B cell (primary cell): ENCODE results near the gene FTCD. TPM values are rescaled to one million over a fixed set of nuclear protein-coding genes. Genes with fewer than 3 reads are reported as not detected.
A peak's percentile ranks its signal among the peaks of the same experiment; 100 is the strongest.

Source experiments
- ATAC-seq: fragments of 200-7000 bp; cut with Tn5 transposase; one replicate; pipeline ENCODE4 v1.10.0; 2021; ENCODE audit warnings: low read depth, mild to moderate bottlenecking, moderate number of reproducible peaks, moderate library complexity
- CTCF ChIA-PET: fragments of 350-600 bp; sonication (Branson Sonifier 250); formaldehyde crosslinking; loops from one replicate; lab custom pipeline; 2021; ENCODE audit warnings: antibody characterized with exemption, inconsistent platforms; lab: Charles Lee
- POLR2A ChIA-PET: fragments of 350-600 bp; sonication (Branson Sonifier 250); formaldehyde crosslinking; loops from one replicate; lab custom pipeline; 2021; ENCODE audit warnings: antibody characterized with exemption; lab: Charles Lee
- DNase-seq: peaks from one replicate; pipeline ENCODE4 v3.0.0; 2013
- H2AFZ ChIP-seq: 2 replicates; pipeline ENCODE4 v1.6.1; 2012; ENCODE audit warnings: mild to moderate bottlenecking, low read depth, low read length; ENCODE audit not compliant: insufficient read depth, poor library complexity, severe bottlenecking
- H3K27ac ChIP-seq, 2 donors: 1 replicate in 1 of 2; 2 replicates in 1 of 2; pipeline ENCODE4 v1.5.1; 2012 to 2013; ENCODE audit warnings: low read length in 2 of 2, mild to moderate bottlenecking in 2 of 2, moderate library complexity in 1 of 2
- H3K27me3 ChIP-seq, 4 experiments: fragments of 200-600 bp in 1 of 4; sonication (generic) in 1 of 4; replicated peaks in 1 of 4; 1 replicate in 2 of 4; 2 replicates in 2 of 4; pipeline versions ENCODE4 v1.6.1 to v1.7.0; 2013 to 2016; ENCODE audit warnings: low read length in 3 of 4, mild to moderate bottlenecking in 2 of 4, mixed read lengths in 1 of 4, moderate library complexity in 1 of 4; ENCODE audit not compliant: insufficient read depth in 4 of 4, control insufficient read depth in 3 of 4; ENCODE audit errors: control extremely low read depth in 1 of 4
- H3K36me3 ChIP-seq, 2 experiments: replicated peaks in 1 of 2; 1 replicate in 1 of 2; 2 replicates in 1 of 2; pipeline versions ENCODE4 v1.6.1 to v1.7.1; 2013; ENCODE audit warnings: low read length in 1 of 2; ENCODE audit not compliant: insufficient read depth in 2 of 2, control insufficient read depth in 1 of 2; ENCODE audit errors: control extremely low read depth in 1 of 2, extremely low read depth in 1 of 2
- H3K4me1 ChIP-seq, 2 donors: fragments of 200-600 bp in 1 of 2; sonication (generic) in 1 of 2; 1 replicate in 1 of 2; 2 replicates in 1 of 2; pipeline versions ENCODE4 v1.5.1 to v1.6.1; 2013 to 2017; ENCODE audit warnings: low read length in 2 of 2; ENCODE audit not compliant: control insufficient read depth in 2 of 2, insufficient read depth in 2 of 2
- H3K4me2 ChIP-seq: replicated peaks from 2 replicates; pipeline ENCODE3; 2012; ENCODE audit warnings: mild to moderate bottlenecking, low read depth, low read length; ENCODE audit not compliant: poor library complexity, severe bottlenecking
- H3K4me3 ChIP-seq, 5 experiments: fragments of 200-600 bp in 1 of 5; sonication (generic) in 1 of 5; 1 replicate in 3 of 5; 2 replicates in 2 of 5; pipeline versions ENCODE4 v1.5.1 to v1.7.0; 2011 to 2016; ENCODE audit warnings: low read length in 4 of 5, mild to moderate bottlenecking in 4 of 5, low read depth in 2 of 5, control low read depth in 1 of 5, moderate library complexity in 1 of 5; ENCODE audit not compliant: insufficient read depth in 1 of 5; ENCODE audit errors: control extremely low read depth in 1 of 5, extremely low read depth in 1 of 5
- H3K79me2 ChIP-seq: fragments of 200-600 bp; sonication (generic); one replicate; pipeline ENCODE4 v1.6.0; 2016; ENCODE audit warnings: low read length; ENCODE audit not compliant: control insufficient read depth, insufficient read depth
- H3K9ac ChIP-seq: fragments of 200-600 bp; sonication (generic); 2 replicates; pipeline ENCODE4 v1.6.1; 2017; ENCODE audit warnings: mild to moderate bottlenecking, low read length, moderate library complexity
- H3K9me3 ChIP-seq, 3 donors: one replicate each; pipeline versions ENCODE4 v1.6.1 to v1.7.1; 2013; ENCODE audit warnings: low read length in 2 of 3; ENCODE audit not compliant: control insufficient read depth in 2 of 3, insufficient read depth in 1 of 3; ENCODE audit errors: control extremely low read depth in 1 of 3
- H4K20me1 ChIP-seq: 2 replicates; pipeline ENCODE4 v1.6.0; 2012; ENCODE audit warnings: mild to moderate bottlenecking, low read length; ENCODE audit not compliant: insufficient read depth, control insufficient read depth, poor library complexity, severe bottlenecking
- H3K27ac Mint-ChIP-seq: one replicate; pipeline ENCODE4 v1.8.0; 2021; ENCODE audit warnings: mixed read lengths
- H3K27me3 Mint-ChIP-seq: one replicate; pipeline ENCODE4 v1.8.0; 2021; ENCODE audit warnings: mixed read lengths
- H3K4me1 Mint-ChIP-seq: one replicate; pipeline ENCODE4 v1.8.0; 2021; ENCODE audit warnings: mixed read lengths
- H3K4me3 Mint-ChIP-seq: one replicate; pipeline ENCODE4 v1.8.0; 2021; ENCODE audit warnings: mixed read lengths
- H3K9me3 Mint-ChIP-seq: one replicate; pipeline ENCODE4 v1.8.0; 2022; ENCODE audit warnings: mixed read lengths; ENCODE audit not compliant: insufficient read depth
- EZH2 ChIP-seq: IDR thresholded peaks from 2 replicates; pipeline ENCODE4 v1.6.1; 2012; ENCODE audit warnings: borderline replicate concordance, low read depth, mild to moderate bottlenecking, moderate library complexity, low read length; ENCODE audit not compliant: insufficient read depth, poor library complexity, severe bottlenecking
- WGBS: methylation state at CpG from one replicate; pipeline ENCODE4 v1.1.5; 2013; ENCODE audit warnings: missing lambda C conversion rate; ENCODE audit not compliant: insufficient coverage; 5-methylcytosine and 5-hydroxymethylcytosine counted together
- intact Hi-C: fragments of 100-400 bp; cut with micrococcal nuclease; formaldehyde crosslinking; loops from one replicate; pipeline ENCODE4 v1.10.0; 2022
- polyA plus RNA-seq: library from polyadenylated mRNA; depleted of rRNA; stranded (reverse); fragments of >200 nt; gene quantifications from 2 replicates; pipeline ENCODE4 v1.2.3, GENCODE V29; 2012
- total RNA-seq, 2 donors: library from RNA; stranded (reverse); fragments of 120-200 nt in 1 of 2; gene quantifications; 1 replicate in 1 of 2; 2 replicates in 1 of 2; pipeline versions ENCODE4 v1.2.3 to v1.2.4, GENCODE V29; 2013 to 2022
- TF ChIP-seq, protein P1 (sequence below): fragments of 200-600 bp; IDR thresholded peaks from one replicate; pipeline ENCODE4 v1.8.0; 2022; ENCODE audit warnings: antibody characterized with exemption, mild to moderate bottlenecking

The FTCD gene
- total and polyA plus RNA-seq, 2 donors (not counting 1 experiment from before 2014, with no cell fraction given) = 0.22 to 0.39 TPM

GRCh38 chr21:46100426-46100825 lies 55.0 kb downstream of the FTCD start:
- Histone ChIP-seq H3K27me3 (peaks cover 0 to 25% (median 16%) of the 10 kb centered on the region in 4 experiments), H3K27ac (no peak overlapping the region), H3K4me2 (no peak overlapping the region), H3K4me1 (peaks cover 0 to 3% of the 10 kb centered on the region in 2 donors), H3K79me2 (no peaks in the 10 kb centered on the region), H2AFZ (no peak overlapping the region), H3K4me3 (no peak overlapping the region), H4K20me1 (no peaks in the 10 kb centered on the region), H3K9me3 (peaks cover 8 to 9% (median 9%) of the 10 kb centered on the region in 3 donors), H3K9ac (no peak overlapping the region), H3K36me3 (no peaks in the 10 kb centered on the region)
- Mint-ChIP-seq H3K9me3 (peaks cover 11% of the 10 kb centered on the region), H3K27me3 (peaks cover 62% of the 10 kb centered on the region), H3K4me3 (no peak overlapping the region), H3K4me1 (peaks cover 4% of the 10 kb centered on the region), H3K27ac (no peak overlapping the region)
- ChIA-PET POLR2A (no interaction called here), CTCF (no interaction called here)
- ATAC-seq (no peak), DNase-seq (no peak)
- intact Hi-C loops = no loop called here
- no peak for TF ChIP-seq EZH2
- TF ChIP-seq, protein P1, sequence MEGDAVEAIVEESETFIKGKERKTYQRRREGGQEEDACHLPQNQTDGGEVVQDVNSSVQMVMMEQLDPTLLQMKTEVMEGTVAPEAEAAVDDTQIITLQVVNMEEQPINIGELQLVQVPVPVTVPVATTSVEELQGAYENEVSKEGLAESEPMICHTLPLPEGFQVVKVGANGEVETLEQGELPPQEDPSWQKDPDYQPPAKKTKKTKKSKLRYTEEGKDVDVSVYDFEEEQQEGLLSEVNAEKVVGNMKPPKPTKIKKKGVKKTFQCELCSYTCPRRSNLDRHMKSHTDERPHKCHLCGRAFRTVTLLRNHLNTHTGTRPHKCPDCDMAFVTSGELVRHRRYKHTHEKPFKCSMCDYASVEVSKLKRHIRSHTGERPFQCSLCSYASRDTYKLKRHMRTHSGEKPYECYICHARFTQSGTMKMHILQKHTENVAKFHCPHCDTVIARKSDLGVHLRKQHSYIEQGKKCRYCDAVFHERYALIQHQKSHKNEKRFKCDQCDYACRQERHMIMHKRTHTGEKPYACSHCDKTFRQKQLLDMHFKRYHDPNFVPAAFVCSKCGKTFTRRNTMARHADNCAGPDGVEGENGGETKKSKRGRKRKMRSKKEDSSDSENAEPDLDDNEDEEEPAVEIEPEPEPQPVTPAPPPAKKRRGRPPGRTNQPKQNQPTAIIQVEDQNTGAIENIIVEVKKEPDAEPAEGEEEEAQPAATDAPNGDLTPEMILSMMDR = no peak
- WGBS = 76% methylated on average over 6 of the region's 7 CpGs

GRCh38 chr21:46100020-46100419 lies 55.4 kb downstream of the FTCD start:
- no peaks in the 10 kb centered on the region for H4K20me1 ChIP-seq
- peaks cover 0 to 3% of the 10 kb centered on the region in 2 donors for H3K4me1 ChIP-seq
- H3K27ac Mint-ChIP-seq = no peak overlapping the region
- peaks cover 4% of the 10 kb centered on the region for H3K4me1 Mint-ChIP-seq
- no peak overlapping the region for H3K4me3 ChIP-seq
- no peak for ATAC-seq
- no peaks in the 10 kb centered on the region for H3K36me3 ChIP-seq
- peaks cover 0 to 25% (median 16%) of the 10 kb centered on the region in 4 experiments for H3K27me3 ChIP-seq
- intact Hi-C loops = no loop called here
- peaks cover 11% of the 10 kb centered on the region for H3K9me3 Mint-ChIP-seq
- no peak overlapping the region for H2AFZ ChIP-seq
- H3K9me3 ChIP-seq = peaks cover 7 to 9% (median 8%) of the 10 kb centered on the region in 3 donors
- H3K27me3 Mint-ChIP-seq = peaks cover 63% of the 10 kb centered on the region
- H3K27ac ChIP-seq = no peak overlapping the region
- DNase-seq = no peak
- no peak for TF ChIP-seq EZH2
- TF ChIP-seq, protein P1 = no peak
- ChIA-PET CTCF (no interaction called here), POLR2A (no interaction called here)
- H3K79me2 ChIP-seq = no peaks in the 10 kb centered on the region
- no peak overlapping the region for H3K4me2 ChIP-seq
- peak overlapping the region; percentile 39 for H3K4me3 Mint-ChIP-seq
- 100% methylated on average over 2 of the region's 6 CpGs for WGBS
- no peak overlapping the region for H3K9ac ChIP-seq
